BJ (cell line): ENCODE data around the gene SLC23A3. TPM values are rescaled to one million over a fixed set of nuclear protein-coding genes. Genes with fewer than 3 reads are reported as not detected.
A peak's percentile ranks its signal among the peaks of the same experiment; 100 is the strongest.

Experiments used
- CTCF ChIA-PET: fragments of 350-600 bp; formaldehyde crosslinking; extraction: SDS; loops from one replicate; lab custom pipeline; 2021; ENCODE audit warnings: antibody characterized with exemption, inconsistent platforms; lab: Yijun Ruan, JAX
- POLR2A ChIA-PET: fragments of 300-600 bp; sonication (Branson Sonifier 250); formaldehyde crosslinking; extraction: SDS; loops from one replicate; lab custom pipeline; 2021; ENCODE audit warnings: antibody characterized with exemption; lab: Charles Lee
- DNase-seq: peaks from one replicate; pipeline ENCODE4 v3.0.0-alpha.2; 2011; ENCODE audit warnings: low read depth
- H3K27me3 ChIP-seq: 2 replicates; pipeline ENCODE4 v1.6.0; 2011; ENCODE audit warnings: low read length; ENCODE audit not compliant: control insufficient read depth, insufficient read depth
- H3K36me3 ChIP-seq: 2 replicates; pipeline ENCODE4 v1.5.1; 2011; ENCODE audit warnings: low read length; ENCODE audit not compliant: control insufficient read depth, insufficient read depth
- H3K4me3 ChIP-seq: 2 replicates; pipeline ENCODE4 v1.5.1; 2011; ENCODE audit warnings: low read depth, mild to moderate bottlenecking, control low read depth, low read length
- polyA plus RNA-seq: library from polyadenylated mRNA; depleted of rRNA; stranded (reverse); fragments of >200 nt; gene quantifications from 2 replicates; pipeline ENCODE4 v1.2.3, GENCODE V29; 2011
- TF ChIP-seq, protein P1 (sequence below): IDR thresholded peaks from 2 replicates; pipeline ENCODE4 v1.5.1; 2011; ENCODE audit warnings: low read depth, mild to moderate bottlenecking, control low read depth, inconsistent platforms, low read length, moderate library complexity; ENCODE audit not compliant: insufficient read depth

The SLC23A3 gene
- polyA plus RNA-seq, 1 experiment, result 1.3 TPM

- Histone ChIP-seq H3K36me3 (no peaks in the 10 kb centered on the region), H3K27me3 (no peaks in the 10 kb centered on the region), H3K4me3 (no peak overlapping the region)
- DNase-seq, result no peak
- ChIA-PET CTCF (interaction anchor here (0.6 to 12.0 kb wide), 38 partner anchors 9 to 243 kb away, joined by 3 to 168 read pairs (median 6); partner anchors contain the start of genes CFAP65, IHH and ZFAND2B), POLR2A (interaction anchor here (0.5 kb wide), 1 partner anchor 29 kb away, joined by 5 read pairs; no protein-coding TSS in a partner anchor)
- TF ChIP-seq, protein P1, sequence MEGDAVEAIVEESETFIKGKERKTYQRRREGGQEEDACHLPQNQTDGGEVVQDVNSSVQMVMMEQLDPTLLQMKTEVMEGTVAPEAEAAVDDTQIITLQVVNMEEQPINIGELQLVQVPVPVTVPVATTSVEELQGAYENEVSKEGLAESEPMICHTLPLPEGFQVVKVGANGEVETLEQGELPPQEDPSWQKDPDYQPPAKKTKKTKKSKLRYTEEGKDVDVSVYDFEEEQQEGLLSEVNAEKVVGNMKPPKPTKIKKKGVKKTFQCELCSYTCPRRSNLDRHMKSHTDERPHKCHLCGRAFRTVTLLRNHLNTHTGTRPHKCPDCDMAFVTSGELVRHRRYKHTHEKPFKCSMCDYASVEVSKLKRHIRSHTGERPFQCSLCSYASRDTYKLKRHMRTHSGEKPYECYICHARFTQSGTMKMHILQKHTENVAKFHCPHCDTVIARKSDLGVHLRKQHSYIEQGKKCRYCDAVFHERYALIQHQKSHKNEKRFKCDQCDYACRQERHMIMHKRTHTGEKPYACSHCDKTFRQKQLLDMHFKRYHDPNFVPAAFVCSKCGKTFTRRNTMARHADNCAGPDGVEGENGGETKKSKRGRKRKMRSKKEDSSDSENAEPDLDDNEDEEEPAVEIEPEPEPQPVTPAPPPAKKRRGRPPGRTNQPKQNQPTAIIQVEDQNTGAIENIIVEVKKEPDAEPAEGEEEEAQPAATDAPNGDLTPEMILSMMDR, result peak; percentile 78
These were observed 50.3 kb downstream of the SLC23A3 start for GRCh38 chr2:219119422-219120043.

GRCh38 chr2:219118504-219118903 is 51.3 kb downstream of the SLC23A3 start:
- ChIA-PET POLR2A (no interaction called here), CTCF (interaction anchor here (0.9 to 12.0 kb wide), 20 partner anchors 9 to 138 kb away, joined by 3 to 168 read pairs (median 8); partner anchors contain the start of genes CFAP65 and IHH)
- no peaks in the 10 kb centered on the region for H3K36me3 ChIP-seq
- no peak for DNase-seq
- TF ChIP-seq, protein P1, result no peak
- H3K4me3 ChIP-seq, result no peak overlapping the region
- H3K27me3 ChIP-seq, result no peaks in the 10 kb centered on the region

GRCh38 chr2:219116776-219117646 is 52.8 kb downstream of the SLC23A3 start:
- Histone ChIP-seq H3K4me3 (no peak overlapping the region), H3K27me3 (no peaks in the 10 kb centered on the region), H3K36me3 (no peaks in the 10 kb centered on the region)
- ChIA-PET POLR2A (no interaction called here), CTCF (interaction anchor here (1.0 to 12.0 kb wide), 8 partner anchors 9 to 241 kb away, joined by 3 to 168 read pairs (median 24); partner anchors contain the start of gene IHH)
- TF ChIP-seq, protein P1, result no peak
- DNase-seq, result no peak

- Histone ChIP-seq H3K36me3 (no peaks in the 10 kb centered on the region), H3K4me3 (no peak overlapping the region), H3K27me3 (no peaks in the 10 kb centered on the region)
- ChIA-PET POLR2A (no interaction called here), CTCF (interaction anchor here (0.9 to 9.1 kb wide), 7 partner anchors 8 to 133 kb away, joined by 3 to 52 read pairs (median 3); no protein-coding TSS in a partner anchor)
- DNase-seq, result no peak
- TF ChIP-seq, protein P1, result no peak
These were observed 57.0 kb downstream of the SLC23A3 start for GRCh38 chr2:219112651-219113338.
